OCI-LY3 (cell line): ENCODE results near the gene GPR132.

ENCODE experiments used
- EZH2phosphoT487 ChIP-seq: fragments of 200-600 bp; shearing (Covaris generic); IDR thresholded peaks from 2 replicates; pipeline ENCODE4 v1.6.1; 2018; ENCODE audit warnings: antibody characterized with exemption, mixed run types, low read depth
- TF ChIP-seq, protein P1 (sequence below): fragments of 200-600, 300-600 bp; sonication (generic); IDR thresholded peaks from 2 replicates; pipeline ENCODE4 v1.5.1; 2014; ENCODE audit warnings: antibody characterized with exemption, low read length, low read depth

DNA sequence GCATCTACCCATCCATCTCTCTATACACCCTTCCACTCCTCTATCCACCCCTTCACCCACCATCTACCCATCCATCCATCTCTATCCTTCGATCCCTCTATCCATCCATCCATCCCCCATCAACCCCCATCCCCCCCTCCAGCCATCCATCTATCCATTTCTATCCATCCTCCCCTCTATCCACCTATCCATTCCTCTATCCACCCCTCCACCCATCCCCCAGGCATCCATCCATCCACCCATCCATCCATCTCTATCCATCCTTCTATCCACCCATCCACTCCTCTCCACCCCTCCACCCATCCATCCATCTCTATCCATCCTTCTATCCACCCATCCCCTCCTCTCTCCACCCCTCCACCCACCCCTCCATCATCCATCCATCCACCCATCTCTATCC lies 17.5 kb upstream of the GPR132 start:
- TF ChIP-seq, protein P1, sequence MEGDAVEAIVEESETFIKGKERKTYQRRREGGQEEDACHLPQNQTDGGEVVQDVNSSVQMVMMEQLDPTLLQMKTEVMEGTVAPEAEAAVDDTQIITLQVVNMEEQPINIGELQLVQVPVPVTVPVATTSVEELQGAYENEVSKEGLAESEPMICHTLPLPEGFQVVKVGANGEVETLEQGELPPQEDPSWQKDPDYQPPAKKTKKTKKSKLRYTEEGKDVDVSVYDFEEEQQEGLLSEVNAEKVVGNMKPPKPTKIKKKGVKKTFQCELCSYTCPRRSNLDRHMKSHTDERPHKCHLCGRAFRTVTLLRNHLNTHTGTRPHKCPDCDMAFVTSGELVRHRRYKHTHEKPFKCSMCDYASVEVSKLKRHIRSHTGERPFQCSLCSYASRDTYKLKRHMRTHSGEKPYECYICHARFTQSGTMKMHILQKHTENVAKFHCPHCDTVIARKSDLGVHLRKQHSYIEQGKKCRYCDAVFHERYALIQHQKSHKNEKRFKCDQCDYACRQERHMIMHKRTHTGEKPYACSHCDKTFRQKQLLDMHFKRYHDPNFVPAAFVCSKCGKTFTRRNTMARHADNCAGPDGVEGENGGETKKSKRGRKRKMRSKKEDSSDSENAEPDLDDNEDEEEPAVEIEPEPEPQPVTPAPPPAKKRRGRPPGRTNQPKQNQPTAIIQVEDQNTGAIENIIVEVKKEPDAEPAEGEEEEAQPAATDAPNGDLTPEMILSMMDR = no peak
- no peak for TF ChIP-seq EZH2phosphoT487
